HCT116 (cell line): Measurements from ENCODE around the gene MTG2. TPM values are rescaled to one million over a fixed set of nuclear protein-coding genes. Genes with fewer than 3 reads are reported as not detected.

Source experiments
- ATAC-seq: fragments of 200-7000 bp; cut with Tn5 transposase; 2 replicates; pipeline ENCODE4 v1.9.1; 2020; ENCODE audit warnings: mild to moderate bottlenecking, moderate library complexity
- BruUV-seq: library from RNA; stranded (reverse); fragments of 400-500 nt; replicated peaks from 2 replicates; lab custom pipeline; 2021; lab: Mats Ljungman, UMichigan
- CTCF ChIA-PET: fragments of 300-600 bp; sonication (Branson Sonifier 250); formaldehyde crosslinking; loops from one replicate; lab custom pipeline; 2021; ENCODE audit warnings: antibody characterized with exemption; lab: Charles Lee
- POLR2A ChIA-PET: fragments of 300-600, 350-600 bp; sonication (Branson Sonifier 250); formaldehyde crosslinking; loops from one replicate; lab custom pipeline; 2021; ENCODE audit warnings: antibody characterized with exemption; lab: Charles Lee
- RAD21 ChIA-PET, 2 experiments: fragments of 300-600 bp; sonication (Branson Sonifier 250); formaldehyde crosslinking; loops; one replicate each; lab custom pipeline; 2023; ENCODE audit warnings: low total read pairs in 2 of 2; ENCODE audit not compliant: uncharacterized antibody in 2 of 2, unreplicated experiment in 2 of 2, low non-redundant PET in 1 of 2; lab: Charles Lee
- DNase-seq: peaks from one replicate; pipeline ENCODE4 v3.0.0-alpha.2; 2010; ENCODE audit warnings: low read depth, low spot score
- H2AFZ ChIP-seq: fragments of 200-600 bp; shearing (Covaris generic), sonication (generic); 2 replicates; pipeline ENCODE4 v1.6.1; 2017; ENCODE audit warnings: low read depth, mixed run types, mixed read lengths, antibody characterized with exemption, low read length; ENCODE audit not compliant: poor library complexity, severe bottlenecking
- H3K27ac ChIP-seq: 2 replicates; pipeline ENCODE4 v1.5.1; 2012; ENCODE audit warnings: low read depth, low read length
- H3K27me3 ChIP-seq: fragments of 200-600 bp; sonication (generic); 2 replicates; pipeline ENCODE4 v1.6.1; 2016; ENCODE audit warnings: mixed run types, low read length, mixed read lengths; ENCODE audit not compliant: insufficient read depth
- H3K36me3 ChIP-seq, 2 experiments: fragments of 200-500 bp in 1 of 2; fragments of 200-600 bp in 1 of 2; sonication (Bioruptor generic) in 1 of 2; sonication (generic) in 1 of 2; 2 replicates each; pipeline versions ENCODE4 v1.5.1 to v1.6.1; 2014 to 2016; ENCODE audit warnings: low read length in 2 of 2, inconsistent platforms in 1 of 2, mixed read lengths in 1 of 2, mixed run types in 1 of 2; ENCODE audit not compliant: insufficient read depth in 2 of 2, control insufficient read depth in 1 of 2
- H3K4me1 ChIP-seq, 2 experiments: fragments of 200-600 bp in 1 of 2; sonication (generic) in 1 of 2; 2 replicates each; pipeline versions ENCODE4 v1.5.1 to v1.6.1; 2012 to 2017; ENCODE audit warnings: low read length in 2 of 2, inconsistent platforms in 1 of 2, mild to moderate bottlenecking in 1 of 2, mixed read lengths in 1 of 2, mixed run types in 1 of 2, moderate library complexity in 1 of 2; ENCODE audit not compliant: insufficient read depth in 2 of 2, control insufficient read depth in 1 of 2
- H3K4me2 ChIP-seq: fragments of 200-600 bp; sonication (generic); 2 replicates; pipeline ENCODE4 v1.6.1; 2017; ENCODE audit warnings: mixed run types, low read length, mixed read lengths
- H3K4me3 ChIP-seq, 2 experiments: fragments of 200-600 bp in 1 of 2; sonication (generic) in 1 of 2; replicated peaks in 1 of 2; 2 replicates each; pipeline ENCODE4 v1.5.1; 2011 to 2016; ENCODE audit warnings: low read length in 2 of 2, control low read depth in 1 of 2, low read depth in 1 of 2, mild to moderate bottlenecking in 1 of 2, mixed read lengths in 1 of 2, mixed run types in 1 of 2
- H3K79me2 ChIP-seq: fragments of 200-600 bp; sonication (generic); 2 replicates; pipeline ENCODE4 v1.6.1; 2017; ENCODE audit warnings: mild to moderate bottlenecking, mixed run types, low read length, moderate library complexity, mixed read lengths; ENCODE audit not compliant: insufficient read depth
- H3K9ac ChIP-seq: fragments of 200-600 bp; sonication (generic); 2 replicates; pipeline ENCODE4 v1.6.1; 2016; ENCODE audit warnings: low read length, mixed read lengths
- H3K9me2 ChIP-seq: fragments of 200-600 bp; sonication (generic), shearing (Covaris generic); 2 replicates; pipeline ENCODE4 v1.6.1; 2017; ENCODE audit warnings: mixed run types, mild to moderate bottlenecking, moderate library complexity; ENCODE audit not compliant: insufficient read depth
- H3K9me3 ChIP-seq, 2 experiments: fragments of 200-500 bp in 1 of 2; fragments of 200-600 bp in 1 of 2; sonication (Bioruptor generic) in 1 of 2; sonication (generic) in 1 of 2; 2 replicates each; pipeline ENCODE4 v1.6.1; 2014 to 2017; ENCODE audit warnings: low read length in 2 of 2, mixed read lengths in 2 of 2, inconsistent platforms in 1 of 2, low read depth in 1 of 2, mild to moderate bottlenecking in 1 of 2, mixed run types in 1 of 2, moderate library complexity in 1 of 2; ENCODE audit not compliant: control insufficient read depth in 1 of 2, insufficient read depth in 1 of 2
- H4K20me1 ChIP-seq: fragments of 200-600 bp; sonication (generic), shearing (Covaris generic); 2 replicates; pipeline ENCODE4 v1.6.1; 2017; ENCODE audit warnings: mixed run types, mild to moderate bottlenecking, moderate library complexity; ENCODE audit not compliant: insufficient read depth
- CEBPB ChIP-seq: IDR thresholded peaks from 2 replicates; pipeline ENCODE4 v1.6.1; 2012; ENCODE audit warnings: low read depth
- EZH2 ChIP-seq: fragments of 200-600 bp; sonication (generic); IDR thresholded peaks from 2 replicates; pipeline ENCODE4 v1.6.1; 2017; ENCODE audit warnings: antibody characterized with exemption, mixed run types
- TCF7L2 ChIP-seq: IDR thresholded peaks from 2 replicates; pipeline ENCODE4 v1.7.0; 2011; ENCODE audit warnings: borderline replicate concordance, inconsistent platforms; ENCODE audit not compliant: insufficient read depth, insufficient read length; ENCODE audit errors: extremely low read depth
- ZNF274 ChIP-seq: fragments of 200-500 bp; sonication (Bioruptor generic); IDR thresholded peaks from 2 replicates; pipeline ENCODE4 v1.6.1; 2014; ENCODE audit warnings: mild to moderate bottlenecking, low read depth, low read length, inconsistent platforms
- intact Hi-C: fragments of 100-400 bp; cut with micrococcal nuclease; formaldehyde crosslinking; loops from 2 replicates; pipeline ENCODE4 v1.10.0; 2022
- total RNA-seq: library from RNA; stranded (reverse); gene quantifications from one replicate; pipeline ENCODE4 v1.2.1, GENCODE V29; 2021; ENCODE audit not compliant: unreplicated experiment
- TF ChIP-seq, protein P1 (sequence below): IDR thresholded peaks from 2 replicates; pipeline ENCODE4 v1.6.1; 2012
- TF ChIP-seq, protein P2 (sequence below): IDR thresholded peaks from 2 replicates; pipeline ENCODE4 v1.6.1; 2011; ENCODE audit warnings: mild to moderate bottlenecking, low read length, moderate library complexity; ENCODE audit not compliant: insufficient replicate concordance; ENCODE audit errors: extremely low read depth

Gene MTG2
- total RNA-seq, 1 experiment from 2014 or later, result 43.3 TPM

DNA sequence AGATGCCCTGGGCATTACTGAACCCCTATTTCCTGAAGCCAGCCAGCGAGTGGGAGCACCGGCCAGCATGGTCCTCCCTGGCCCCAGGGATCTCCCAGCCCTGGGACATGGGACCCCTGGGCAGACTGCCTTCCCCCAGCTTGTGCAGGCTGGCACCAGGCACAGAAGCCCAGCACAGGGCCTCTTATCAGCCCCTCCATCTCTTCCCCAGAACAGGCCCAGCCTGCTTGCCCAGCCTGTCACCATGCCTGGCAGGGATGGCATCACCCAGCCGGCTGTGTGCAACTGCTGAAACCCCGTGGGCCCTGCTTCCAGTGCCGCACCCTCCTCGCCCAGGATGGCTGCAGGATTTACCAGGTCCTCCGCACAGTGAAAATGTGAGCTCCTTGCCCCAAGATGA is 49.4 kb downstream of the MTG2 start (continued):
- TF ChIP-seq ZNF274, result no peak

DNA sequence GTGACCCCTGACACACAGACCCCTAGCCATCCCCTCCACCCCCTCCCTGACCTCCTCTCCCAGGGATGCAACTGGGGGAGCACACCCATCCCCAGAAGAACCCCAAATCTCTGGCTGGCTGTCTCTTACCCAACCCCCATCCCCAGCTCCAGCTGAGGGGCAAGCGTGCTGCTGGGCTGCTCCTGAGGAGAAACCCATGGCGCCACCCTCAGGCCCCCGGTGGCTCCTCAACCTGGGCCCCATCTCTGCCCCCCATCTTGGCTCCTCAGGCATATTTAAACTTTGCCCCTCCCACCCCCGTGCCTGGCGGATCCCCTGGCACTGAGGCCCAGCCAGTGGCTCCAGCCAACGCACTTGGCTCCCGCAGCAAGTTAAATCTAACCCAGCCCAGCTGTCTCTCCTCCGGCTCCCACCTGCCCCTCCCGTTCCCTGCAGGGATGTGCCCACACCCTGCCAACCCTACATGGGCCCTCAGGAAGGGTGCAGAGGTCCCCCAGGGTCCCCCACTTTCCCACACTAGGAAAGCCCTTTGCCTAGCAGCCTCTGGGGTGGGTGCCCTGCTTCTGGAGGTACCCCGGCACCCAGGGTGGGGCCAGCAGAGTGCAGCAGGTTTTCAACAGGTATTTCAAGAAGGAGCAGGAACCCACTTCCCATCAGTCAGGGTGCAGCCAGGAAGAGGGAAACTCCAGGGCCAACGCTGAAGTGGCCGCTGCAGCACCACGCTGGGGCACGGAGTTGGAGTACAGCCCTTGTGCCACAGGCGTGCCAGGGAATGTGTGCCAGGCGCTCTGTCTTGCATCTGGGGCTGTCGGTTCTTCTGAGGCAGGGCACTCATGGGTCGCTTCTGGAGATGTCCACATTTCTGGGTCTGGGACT is 50.2 kb downstream of the MTG2 start:
- Histone ChIP-seq H3K27ac (no peak overlapping the region), H3K9ac (no peak overlapping the region)
- ChIA-PET POLR2A (no interaction called here), CTCF (no interaction called here)
- TF ChIP-seq, protein P1, sequence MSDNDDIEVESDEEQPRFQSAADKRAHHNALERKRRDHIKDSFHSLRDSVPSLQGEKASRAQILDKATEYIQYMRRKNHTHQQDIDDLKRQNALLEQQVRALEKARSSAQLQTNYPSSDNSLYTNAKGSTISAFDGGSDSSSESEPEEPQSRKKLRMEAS, result no peak
- no peak for TF ChIP-seq CEBPB
- TF ChIP-seq EZH2, result no peak
- TF ChIP-seq, all 23 proteins: peak for 0
- Histone ChIP-seq H2AFZ (no peak overlapping the region), H4K20me1 (no peaks in the 10 kb centered on the region), H3K79me2 (no peaks in the 10 kb centered on the region), H3K4me3 (no peak overlapping the region), H3K9me2 (no peaks in the 10 kb centered on the region), H3K4me2 (peak overlapping the region; percentile 2), H3K4me1 (peaks cover 5 to 25% of the 10 kb centered on the region in 2 experiments; a peak in 3 of 4 replicates), H3K9me3 (no peaks in the 10 kb centered on the region), H3K36me3 (no peaks in the 10 kb centered on the region), H3K27me3 (no peaks in the 10 kb centered on the region)
- intact Hi-C loops, result no loop called here
- ATAC-seq (no peak), DNase-seq (no peak)
- RAD21 ChIA-PET, result no interaction called here
- BruUV-seq, result no TSS peak

DNA sequence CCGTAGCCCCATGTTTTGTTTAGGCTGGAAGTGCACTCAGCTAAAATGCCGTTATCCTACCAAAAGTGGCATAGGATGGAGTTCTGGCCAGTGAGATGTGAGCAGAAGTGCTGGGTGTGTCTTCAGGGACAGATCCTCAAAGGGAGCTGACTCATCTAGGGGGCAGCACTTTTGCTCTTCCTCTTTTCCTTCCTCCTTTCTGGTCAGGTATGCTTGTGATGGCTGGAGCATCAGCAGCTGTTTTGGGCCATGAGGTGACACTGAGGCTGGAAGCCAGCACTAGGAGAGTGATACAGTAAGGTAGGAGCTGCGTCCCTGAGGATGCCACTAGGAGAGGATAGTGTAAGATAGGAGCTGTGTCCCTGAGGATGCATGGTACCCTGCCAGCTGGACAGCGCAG is 50.9 kb downstream of the MTG2 start:
- no peak overlapping the region for H3K4me3 ChIP-seq
- H3K27ac ChIP-seq, result no peak overlapping the region
- H3K9me2 ChIP-seq, result no peaks in the 10 kb centered on the region
- peaks cover 5 to 21% of the 10 kb centered on the region in 2 experiments; a peak in 3 of 4 replicates for H3K4me1 ChIP-seq
- BruUV-seq, result no TSS peak
- RAD21 ChIA-PET, result no interaction called here
- POLR2A ChIA-PET, result no interaction called here
- no peak for DNase-seq
- H3K27me3 ChIP-seq, result no peaks in the 10 kb centered on the region
- no peaks in the 10 kb centered on the region for H3K36me3 ChIP-seq
- no peak overlapping the region for H2AFZ ChIP-seq
- no peaks in the 10 kb centered on the region for H4K20me1 ChIP-seq
- no peaks in the 10 kb centered on the region for H3K79me2 ChIP-seq
- no peak for ATAC-seq
- TF ChIP-seq TCF7L2, result peak; percentile 39
- TF ChIP-seq, protein P2, sequence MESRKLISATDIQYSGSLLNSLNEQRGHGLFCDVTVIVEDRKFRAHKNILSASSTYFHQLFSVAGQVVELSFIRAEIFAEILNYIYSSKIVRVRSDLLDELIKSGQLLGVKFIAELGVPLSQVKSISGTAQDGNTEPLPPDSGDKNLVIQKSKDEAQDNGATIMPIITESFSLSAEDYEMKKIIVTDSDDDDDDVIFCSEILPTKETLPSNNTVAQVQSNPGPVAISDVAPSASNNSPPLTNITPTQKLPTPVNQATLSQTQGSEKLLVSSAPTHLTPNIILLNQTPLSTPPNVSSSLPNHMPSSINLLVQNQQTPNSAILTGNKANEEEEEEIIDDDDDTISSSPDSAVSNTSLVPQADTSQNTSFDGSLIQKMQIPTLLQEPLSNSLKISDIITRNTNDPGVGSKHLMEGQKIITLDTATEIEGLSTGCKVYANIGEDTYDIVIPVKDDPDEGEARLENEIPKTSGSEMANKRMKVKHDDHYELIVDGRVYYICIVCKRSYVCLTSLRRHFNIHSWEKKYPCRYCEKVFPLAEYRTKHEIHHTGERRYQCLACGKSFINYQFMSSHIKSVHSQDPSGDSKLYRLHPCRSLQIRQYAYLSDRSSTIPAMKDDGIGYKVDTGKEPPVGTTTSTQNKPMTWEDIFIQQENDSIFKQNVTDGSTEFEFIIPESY, result no peak
- H3K9me3 ChIP-seq, result no peaks in the 10 kb centered on the region
- intact Hi-C loops, result no loop called here
- peak overlapping the region; percentile 2 for H3K4me2 ChIP-seq
- no peak overlapping the region for H3K9ac ChIP-seq
- CTCF ChIA-PET, result no interaction called here
